ENCODE measurements around the gene RUNX3. TPM values are rescaled to one million over a fixed set of nuclear protein-coding genes. Genes with fewer than 3 reads are reported as not detected.

The RUNX3 gene
- total and polyA plus RNA-seq, 2 donors (not counting 1 experiment from before 2014, with no cell fraction given), result 0.48 to 0.66 TPM

GRCh38 chr1:24857507-24858133 lies 72.5 kb downstream of the RUNX3 start:
- no peaks in the 10 kb centered on the region for H3K4me1 ChIP-seq (ENCODE audit: control insufficient read depth, extremely low read depth, insufficient read depth, low read length)

DNA sequence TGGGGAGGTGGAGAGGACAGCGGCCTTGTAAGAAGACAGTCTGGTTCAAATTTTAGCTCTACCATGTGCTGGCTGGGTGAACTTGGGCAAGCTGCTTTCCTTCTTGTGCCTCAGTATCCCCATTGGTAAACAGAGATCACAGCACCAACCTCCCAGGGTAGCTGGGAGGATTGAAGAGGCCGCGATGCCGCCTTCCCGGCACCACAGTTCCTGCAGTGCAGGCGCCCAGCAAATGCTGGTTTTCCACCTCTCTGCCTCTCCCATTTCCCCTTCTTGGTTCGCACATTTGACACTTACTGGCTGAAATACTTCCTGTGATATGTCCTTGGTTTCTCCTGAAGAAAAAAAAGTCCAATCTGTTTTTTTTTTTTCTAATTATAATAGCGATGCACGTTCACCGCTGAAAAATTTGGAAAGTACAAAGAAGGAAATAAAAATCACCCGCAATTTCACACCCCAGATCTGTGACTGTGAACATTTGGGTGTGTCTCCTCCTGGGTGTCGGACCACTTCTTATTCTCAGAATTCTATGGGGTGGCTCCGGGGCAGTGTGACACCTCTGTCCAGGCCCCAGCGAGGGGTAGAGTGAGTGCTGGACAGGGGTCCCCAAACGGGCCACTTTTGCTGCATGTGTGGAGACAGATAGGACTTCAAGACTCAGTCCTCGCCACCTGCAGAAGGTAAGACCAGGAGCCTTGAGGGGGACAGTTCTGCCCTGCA lies 73.1 kb downstream of the RUNX3 start:
- Histone ChIP-seq H3K4me2 (ENCODE audit: extremely low read depth, insufficient read depth, low read length) (no peak overlapping the region), H3K4me1 (ENCODE audit: control insufficient read depth, extremely low read depth, insufficient read depth, low read length) (no peaks in the 10 kb centered on the region), H4K20me1 (ENCODE audit: control insufficient read depth, extremely low read depth, insufficient read depth, low read length) (no peaks in the 10 kb centered on the region), H3K9me3 (ENCODE audit: control insufficient read depth, insufficient read depth, low read depth, low read length) (no peaks in the 10 kb centered on the region), H2AFZ (ENCODE audit: low read length) (no peak overlapping the region), H3K4me3 (replicated peaks in 1 of 4; ENCODE audit: control extremely low read depth in 1 of 4, insufficient read depth in 1 of 4, low read depth in 3 of 4, low read length in 4 of 4) (no peak overlapping the region), H3K9ac (ENCODE audit: insufficient read depth, low read length) (no peak overlapping the region), H3K27ac (ENCODE audit: insufficient read depth, low read length) (no peak overlapping the region), H3K27me3 (ENCODE audit: control insufficient read depth, insufficient read depth, low read length) (peaks cover 5% of the 10 kb centered on the region), H3K36me3 (ENCODE audit: control insufficient read depth, insufficient read depth, low read length) (no peaks in the 10 kb centered on the region), H3K79me2 (ENCODE audit: control insufficient read depth, insufficient read depth, low read length) (no peaks in the 10 kb centered on the region)
- no peak for DNase-seq (ENCODE audit: low read depth in 2 of 2)
- no peak for TF ChIP-seq EZH2 (IDR thresholded peaks at IDR 0.05; ENCODE audit: low read length, missing control alignments)

More at GRCh38 chr1:24857507-24858133, 72.5 kb downstream of the RUNX3 start:
- Histone ChIP-seq H3K27ac (ENCODE audit: insufficient read depth, low read length) (no peak overlapping the region), H4K20me1 (ENCODE audit: control insufficient read depth, extremely low read depth, insufficient read depth, low read length) (no peaks in the 10 kb centered on the region), H3K27me3 (ENCODE audit: control insufficient read depth, insufficient read depth, low read length) (peaks cover 7% of the 10 kb centered on the region), H2AFZ (ENCODE audit: low read length) (no peak overlapping the region), H3K4me2 (ENCODE audit: extremely low read depth, insufficient read depth, low read length) (no peak overlapping the region), H3K9ac (ENCODE audit: insufficient read depth, low read length) (no peak overlapping the region), H3K36me3 (ENCODE audit: control insufficient read depth, insufficient read depth, low read length) (no peaks in the 10 kb centered on the region), H3K79me2 (ENCODE audit: control insufficient read depth, insufficient read depth, low read length) (no peaks in the 10 kb centered on the region), H3K9me3 (ENCODE audit: control insufficient read depth, insufficient read depth, low read depth, low read length) (no peaks in the 10 kb centered on the region), H3K4me3 (replicated peaks in 1 of 4; ENCODE audit: control extremely low read depth in 1 of 4, insufficient read depth in 1 of 4, low read depth in 3 of 4, low read length in 4 of 4) (no peak overlapping the region)
- no peak for DNase-seq (ENCODE audit: low read depth in 2 of 2)
- TF ChIP-seq EZH2 (IDR thresholded peaks at IDR 0.05; ENCODE audit: low read length, missing control alignments), result no peak
- TF ChIP-seq, protein P1, sequence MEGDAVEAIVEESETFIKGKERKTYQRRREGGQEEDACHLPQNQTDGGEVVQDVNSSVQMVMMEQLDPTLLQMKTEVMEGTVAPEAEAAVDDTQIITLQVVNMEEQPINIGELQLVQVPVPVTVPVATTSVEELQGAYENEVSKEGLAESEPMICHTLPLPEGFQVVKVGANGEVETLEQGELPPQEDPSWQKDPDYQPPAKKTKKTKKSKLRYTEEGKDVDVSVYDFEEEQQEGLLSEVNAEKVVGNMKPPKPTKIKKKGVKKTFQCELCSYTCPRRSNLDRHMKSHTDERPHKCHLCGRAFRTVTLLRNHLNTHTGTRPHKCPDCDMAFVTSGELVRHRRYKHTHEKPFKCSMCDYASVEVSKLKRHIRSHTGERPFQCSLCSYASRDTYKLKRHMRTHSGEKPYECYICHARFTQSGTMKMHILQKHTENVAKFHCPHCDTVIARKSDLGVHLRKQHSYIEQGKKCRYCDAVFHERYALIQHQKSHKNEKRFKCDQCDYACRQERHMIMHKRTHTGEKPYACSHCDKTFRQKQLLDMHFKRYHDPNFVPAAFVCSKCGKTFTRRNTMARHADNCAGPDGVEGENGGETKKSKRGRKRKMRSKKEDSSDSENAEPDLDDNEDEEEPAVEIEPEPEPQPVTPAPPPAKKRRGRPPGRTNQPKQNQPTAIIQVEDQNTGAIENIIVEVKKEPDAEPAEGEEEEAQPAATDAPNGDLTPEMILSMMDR (conservative IDR thresholded peaks at IDR 0.05 in 1 of 2, IDR thresholded peaks at IDR 0.05 in 1 of 2; ENCODE audit: low read depth in 1 of 2, low read length in 2 of 2), result no peak

- no peak overlapping the region for H3K4me3 ChIP-seq (replicated peaks in 1 of 4; ENCODE audit: control extremely low read depth in 1 of 4, insufficient read depth in 1 of 4, low read depth in 3 of 4, low read length in 4 of 4)
- TF ChIP-seq EZH2 (IDR thresholded peaks at IDR 0.05; ENCODE audit: low read length, missing control alignments), result no peak
- TF ChIP-seq, protein P1 (conservative IDR thresholded peaks at IDR 0.05 in 1 of 2, IDR thresholded peaks at IDR 0.05 in 1 of 2; ENCODE audit: low read depth in 1 of 2, low read length in 2 of 2), result no peak
- H3K27me3 ChIP-seq (ENCODE audit: control insufficient read depth, insufficient read depth, low read length), result no peaks in the 10 kb centered on the region
- H3K36me3 ChIP-seq (ENCODE audit: control insufficient read depth, insufficient read depth, low read length), result no peaks in the 10 kb centered on the region
- no peak overlapping the region for H3K4me2 ChIP-seq (ENCODE audit: extremely low read depth, insufficient read depth, low read length)
- H3K79me2 ChIP-seq (ENCODE audit: control insufficient read depth, insufficient read depth, low read length), result no peaks in the 10 kb centered on the region
- no peaks in the 10 kb centered on the region for H3K9me3 ChIP-seq (ENCODE audit: control insufficient read depth, insufficient read depth, low read depth, low read length)
- H4K20me1 ChIP-seq (ENCODE audit: control insufficient read depth, extremely low read depth, insufficient read depth, low read length), result no peaks in the 10 kb centered on the region
- no peak for DNase-seq (ENCODE audit: low read depth in 2 of 2)
- H3K27ac ChIP-seq (ENCODE audit: insufficient read depth, low read length), result no peak overlapping the region
- H3K9ac ChIP-seq (ENCODE audit: insufficient read depth, low read length), result no peak overlapping the region
- H2AFZ ChIP-seq (ENCODE audit: low read length), result no peak overlapping the region
- H3K4me1 ChIP-seq (ENCODE audit: control insufficient read depth, extremely low read depth, insufficient read depth, low read length), result no peaks in the 10 kb centered on the region
Observed at GRCh38 chr1:24855474-24855873, 74.6 kb downstream of the RUNX3 start.

Data from fibroblast of lung (primary cell).